Muscle of leg (tissue), 11 donors: ENCODE results near the gene HTRA2. TPM values are rescaled to one million over a fixed set of nuclear protein-coding genes. Genes with fewer than 3 reads are reported as not detected.
"Not testable (repeated sequence)": the region's sequence is repeated elsewhere in the genome, so short reads cannot be mapped to it uniquely, and the experiment has no call there.

ENCODE experiments used
- DNase-seq: peaks from one replicate; pipeline ENCODE4 v3.0.0; 2013
- H3K27ac ChIP-seq: one replicate; pipeline ENCODE4 v1.5.1; 2013; ENCODE audit warnings: mild to moderate bottlenecking, low read length, control low read depth
- H3K27me3 ChIP-seq: one replicate; pipeline ENCODE4 v1.6.1; 2013; ENCODE audit warnings: low read length; ENCODE audit not compliant: control insufficient read depth, insufficient read depth
- H3K36me3 ChIP-seq: one replicate; pipeline ENCODE4 v1.6.1; 2013; ENCODE audit warnings: low read length; ENCODE audit not compliant: control insufficient read depth, insufficient read depth
- H3K4me1 ChIP-seq: one replicate; pipeline ENCODE4 v1.6.1; 2013; ENCODE audit warnings: low read length; ENCODE audit not compliant: control insufficient read depth, insufficient read depth
- H3K4me3 ChIP-seq: one replicate; pipeline ENCODE4 v1.5.1; 2013; ENCODE audit warnings: low read length, control low read depth
- H3K9me3 ChIP-seq: replicated peaks from 2 replicates; pipeline ENCODE4 v1.6.1; 2013; ENCODE audit warnings: low read depth, low read length; ENCODE audit not compliant: control insufficient read depth
- WGBS: methylation state at CpG from one replicate; pipeline ENCODE4 v1.1.5; 2013; ENCODE audit warnings: missing lambda C conversion rate; ENCODE audit not compliant: insufficient coverage; 5-methylcytosine and 5-hydroxymethylcytosine counted together
- polyA plus RNA-seq, 8 donors: library from polyadenylated mRNA; unstranded; fragments of 120-200 nt; gene quantifications; one replicate each; pipeline versions ENCODE4 v1.2.1 to v1.2.3, GENCODE V29; 2013; ENCODE audit warnings: inconsistent platforms in 1 of 8, low replicate concordance in 1 of 8; ENCODE audit not compliant: insufficient read length in 8 of 8, insufficient read depth in 1 of 8
- total RNA-seq: library from RNA; stranded (reverse); fragments of 120-200 nt; gene quantifications from one replicate; pipeline ENCODE4 v1.2.4, GENCODE V29; 2013

The HTRA2 gene
- total and polyA plus RNA-seq, 9 donors = 26.1 to 33.0 (median 30.2) TPM

DNA sequence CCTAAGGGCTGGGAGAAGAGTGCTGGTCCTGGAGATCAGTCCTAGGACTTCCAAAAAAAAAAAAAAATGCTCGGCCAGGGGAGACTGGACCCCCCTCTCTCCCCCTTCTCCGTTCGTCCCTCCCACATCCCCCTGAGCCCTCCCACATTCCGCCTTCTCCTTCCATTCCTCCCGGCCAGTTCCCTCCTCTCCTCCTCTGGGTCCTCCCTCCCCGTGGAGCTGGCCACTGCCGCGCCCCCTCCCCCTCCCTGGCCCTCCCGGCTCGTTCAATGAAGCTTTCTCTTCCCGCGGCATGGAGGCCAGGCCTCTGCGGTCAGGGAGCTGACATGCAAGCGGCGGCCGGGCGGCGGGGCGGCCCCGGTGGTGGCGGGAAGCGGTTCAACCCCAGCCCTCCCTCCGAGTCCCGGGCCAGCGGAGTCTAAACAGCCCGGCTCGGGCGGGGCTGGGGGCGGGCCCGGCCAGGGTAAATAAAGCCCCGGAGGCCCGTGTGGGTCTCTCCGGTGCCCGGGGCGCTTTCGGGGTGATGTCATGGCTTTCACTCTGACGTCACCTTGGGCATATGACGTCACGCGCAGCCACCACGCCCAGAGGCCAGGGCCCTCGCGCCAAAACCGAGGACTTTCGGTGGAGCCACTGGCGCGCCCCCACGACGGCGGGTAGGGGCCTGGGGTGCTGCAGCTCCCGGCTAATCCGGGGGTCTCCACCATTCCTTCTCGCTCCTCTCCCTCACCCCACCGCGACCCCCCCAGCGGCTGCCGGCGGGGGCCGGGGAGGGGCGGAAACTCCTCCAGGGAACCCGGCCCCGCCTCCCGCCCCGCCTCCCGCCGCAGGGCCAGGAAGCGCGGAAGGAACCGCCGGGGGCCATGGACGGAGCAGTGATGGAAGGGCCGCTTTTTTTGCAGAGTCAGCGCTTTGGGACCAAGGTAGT lies 24.4 kb downstream of the HTRA2 start, which contains the start of the genes DOK1 and LOXL3:
TSS of gene DOK1 (plus strand) at position 829 of the 928 bp plus-strand sequence. CDS start at position 864, 35 bp downstream.
TSS of gene LOXL3 (minus strand) at position 51 of the 928 bp plus-strand sequence. CDS start 1,308 bp downstream, outside the sequence.
- peak within 1 kb of the TSS; percentile 71 for H3K4me3 ChIP-seq
- DNase-seq = peak; percentile 96
- H3K27ac ChIP-seq = peak within 1 kb of the TSS; percentile 67
- peaks cover 7% of the 10 kb centered on the region for H3K27me3 ChIP-seq
- under 1% methylated on average over 66 of the region's 73 CpGs for WGBS
- H3K36me3 ChIP-seq = peaks cover 6% of the 10 kb centered on the region
- no peaks in the 10 kb centered on the region for H3K9me3 ChIP-seq
- peaks cover 34% of the 10 kb centered on the region for H3K4me1 ChIP-seq

- H3K4me1 ChIP-seq = peaks cover 26% of the 10 kb centered on the region
- no peaks in the 10 kb centered on the region for H3K9me3 ChIP-seq
- peaks cover 4% of the 10 kb centered on the region for H3K27me3 ChIP-seq
- WGBS = under 1% methylated on average over 36 of the region's 58 CpGs
- DNase-seq = peak; percentile 53
- peak overlapping the region; percentile 71 for H3K4me3 ChIP-seq
- peak overlapping the region; percentile 42 for H3K27ac ChIP-seq
- peaks cover 6% of the 10 kb centered on the region for H3K36me3 ChIP-seq
Observed at GRCh38 chr2:74554820-74555531, 25.2 kb downstream of the HTRA2 start.

- Histone ChIP-seq H3K27me3 (peaks cover 9% of the 10 kb centered on the region), H3K4me1 (peaks cover 23% of the 10 kb centered on the region), H3K4me3 (peak overlapping the region; percentile 71), H3K27ac (no peak overlapping the region), H3K9me3 (no peaks in the 10 kb centered on the region), H3K36me3 (peaks cover 6% of the 10 kb centered on the region)
- DNase-seq = peak; percentile 42
- WGBS = 43% methylated on average over 14 of the region's 17 CpGs
Observed at GRCh38 chr2:74555610-74556103, 25.9 kb downstream of the HTRA2 start.

GRCh38 chr2:74556159-74556558 lies 26.4 kb downstream of the HTRA2 start:
- Histone ChIP-seq H3K4me3 (no peak overlapping the region), H3K27me3 (peaks cover 10% of the 10 kb centered on the region), H3K36me3 (peaks cover 6% of the 10 kb centered on the region), H3K4me1 (peaks cover 23% of the 10 kb centered on the region), H3K27ac (no peak overlapping the region), H3K9me3 (no peaks in the 10 kb centered on the region)
- DNase-seq = peak; percentile 6
- WGBS = 85% methylated on average over 5 of the region's 14 CpGs

DNA sequence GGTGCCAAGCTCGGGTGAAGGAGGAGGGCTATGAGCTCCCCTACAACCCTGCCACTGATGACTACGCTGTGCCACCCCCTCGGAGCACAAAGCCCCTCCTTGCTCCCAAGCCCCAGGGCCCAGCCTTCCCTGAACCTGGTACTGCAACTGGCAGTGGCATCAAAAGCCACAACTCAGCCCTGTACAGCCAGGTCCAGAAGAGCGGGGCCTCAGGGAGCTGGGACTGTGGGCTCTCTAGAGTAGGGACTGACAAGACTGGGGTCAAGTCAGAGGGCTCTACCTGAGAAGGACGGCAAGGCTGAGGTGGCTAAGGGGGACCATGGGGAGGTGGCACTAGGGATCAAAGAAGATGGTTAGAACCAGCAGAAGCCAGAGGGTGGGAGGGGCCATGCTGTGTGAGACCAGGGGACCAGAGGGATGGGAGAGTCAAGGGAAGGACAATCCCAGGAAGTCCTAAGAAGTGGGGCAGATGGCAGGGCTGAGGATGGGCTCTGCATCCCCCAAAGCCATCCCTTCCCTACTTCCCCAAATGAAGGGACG lies 27.2 kb downstream of the HTRA2 start:
- no peak for DNase-seq
- no peak overlapping the region for H3K27ac ChIP-seq
- peaks cover 13% of the 10 kb centered on the region for H3K27me3 ChIP-seq
- peaks cover 4% of the 10 kb centered on the region for H3K36me3 ChIP-seq
- WGBS = 94% methylated on average over 2 of the region's 6 CpGs
- H3K4me3 ChIP-seq = no peak overlapping the region
- peaks cover 23% of the 10 kb centered on the region for H3K4me1 ChIP-seq
- no peaks in the 10 kb centered on the region for H3K9me3 ChIP-seq

GRCh38 chr2:74558284-74559230 lies 28.8 kb downstream of the HTRA2 start:
- no peak for DNase-seq
- peaks cover 20% of the 10 kb centered on the region for H3K27me3 ChIP-seq
- H3K4me1 ChIP-seq = peaks cover 11% of the 10 kb centered on the region
- H3K4me3 ChIP-seq = no peak overlapping the region
- 73% methylated on average over 6 of the region's 7 CpGs for WGBS
- H3K27ac ChIP-seq = no peak overlapping the region
- H3K9me3 ChIP-seq = no peaks in the 10 kb centered on the region
- peaks cover 4% of the 10 kb centered on the region for H3K36me3 ChIP-seq

- Histone ChIP-seq H3K4me1 (peaks cover 8% of the 10 kb centered on the region), H3K36me3 (peaks cover 4% of the 10 kb centered on the region), H3K9me3 (no peaks in the 10 kb centered on the region), H3K4me3 (no peak overlapping the region), H3K27ac (no peak overlapping the region), H3K27me3 (peaks cover 25% of the 10 kb centered on the region)
- no peak for DNase-seq
- WGBS = 19% methylated on average over 4 of the region's 5 CpGs
Observed at GRCh38 chr2:74559912-74560311, 30.2 kb downstream of the HTRA2 start.

DNA sequence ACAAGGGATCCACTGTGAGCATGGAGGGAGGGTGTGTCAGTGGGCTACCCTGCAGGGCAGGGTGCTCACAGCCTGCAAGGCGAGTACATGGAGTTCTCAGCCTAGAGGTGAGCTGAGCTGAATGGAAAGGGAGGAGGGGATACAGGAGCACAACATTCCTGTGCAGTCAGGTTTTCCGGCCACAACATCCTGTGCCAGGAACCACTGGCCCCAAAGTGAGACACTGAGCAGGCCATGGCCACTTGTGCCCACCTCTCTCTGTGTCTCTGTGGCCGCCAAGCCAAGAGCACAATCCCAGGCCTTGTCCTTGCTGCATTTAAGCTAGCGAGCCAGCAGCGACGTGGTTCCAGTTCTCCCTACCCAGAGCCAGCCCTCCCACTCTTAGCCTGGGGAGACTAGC lies 30.9 kb downstream of the HTRA2 start:
- H3K4me3 ChIP-seq = no peak overlapping the region
- H3K4me1 ChIP-seq = peaks cover 2% of the 10 kb centered on the region
- peaks cover 27% of the 10 kb centered on the region for H3K27me3 ChIP-seq
- 53% methylated on average over 2 of the region's 6 CpGs for WGBS
- peaks cover 4% of the 10 kb centered on the region for H3K36me3 ChIP-seq
- DNase-seq = no peak
- no peak overlapping the region for H3K27ac ChIP-seq
- H3K9me3 ChIP-seq = no peaks in the 10 kb centered on the region

DNA sequence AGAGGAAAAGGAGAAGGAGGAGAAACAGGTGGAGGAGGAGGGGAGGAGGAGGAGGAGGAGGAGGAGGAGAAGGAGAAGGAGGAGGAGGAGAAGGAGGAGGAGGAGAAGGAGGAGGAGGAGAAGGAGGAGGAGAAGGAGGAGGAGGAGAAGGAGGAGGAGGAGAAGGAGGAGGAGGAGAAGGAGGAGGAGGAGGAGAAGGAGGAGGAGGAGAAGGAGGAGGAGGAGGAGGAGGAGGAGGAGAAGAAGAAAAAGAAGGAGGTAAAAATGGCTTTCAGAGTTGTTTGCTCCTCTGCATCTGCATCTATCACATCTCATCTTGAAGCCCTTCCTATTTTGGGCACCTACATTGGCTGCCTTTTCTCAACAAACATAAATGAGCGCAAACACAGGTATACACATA lies 31.3 kb downstream of the HTRA2 start:
- peaks cover 27% of the 10 kb centered on the region for H3K27me3 ChIP-seq
- not testable (repeated sequence) for H3K27ac ChIP-seq, H3K4me1 ChIP-seq, DNase-seq, H3K4me3 ChIP-seq, H3K36me3 ChIP-seq, H3K9me3 ChIP-seq
- 100% methylated on average over 1 of the region's 1 CpG for WGBS
